Measurements from ENCODE around the gene STX16.

GRCh38 chr20:58682656-58683531 lies 31.8 kb downstream of the STX16 start:
- TF ChIP-seq TAF1 (IDR thresholded peaks at IDR 0.05; ENCODE audit: low read depth) (no peak), NFIC (IDR thresholded peaks at IDR 0.05) (no peak), EGR1 (IDR thresholded peaks at IDR 0.05) (no peak), CEBPB (IDR thresholded peaks at IDR 0.05) (no peak), ZBTB7A (IDR thresholded peaks at IDR 0.05; ENCODE audit: low read depth) (no peak)
